GM19468 (cell line): ENCODE measurements around the gene AQP1.

ENCODE experiments used
- ATAC-seq: cut with Tn5 transposase; IDR thresholded peaks from one replicate; pipeline ENCODE4 v1.9.1; 2021; ENCODE audit warnings: mild to moderate bottlenecking, moderate library complexity, moderate number of reproducible peaks; ENCODE audit not compliant: unreplicated experiment; ENCODE audit errors: extremely low read depth

The AQP1 gene

GRCh38 chr7:30905078-30906012 lies 6.3 kb upstream of the AQP1 start:
- no peak for ATAC-seq

GRCh38 chr7:30906014-30906413 lies 5.6 kb upstream of the AQP1 start:
- ATAC-seq = no peak

- no peak for ATAC-seq
Measured at GRCh38 chr7:30906515-30907240, 5.0 kb upstream of the AQP1 start.

GRCh38 chr7:30907527-30908267 lies 4.0 kb upstream of the AQP1 start:
- no peak for ATAC-seq

- no peak for ATAC-seq
Measured at GRCh38 chr7:30908681-30909080, 3.0 kb upstream of the AQP1 start.

- ATAC-seq = no peak
Measured at GRCh38 chr7:30909431-30909830, 2.2 kb upstream of the AQP1 start.

GRCh38 chr7:30910411-30911073 lies 1.1 kb upstream of the AQP1 start:
- ATAC-seq = no peak

GRCh38 chr7:30911133-30911532 lies 520 bp upstream of the AQP1 start:
- no peak for ATAC-seq

- ATAC-seq = no peak
Measured at GRCh38 chr7:30912021-30912730, 523 bp downstream of the AQP1 start.

- no peak for ATAC-seq
Measured at GRCh38 chr7:30912731-30912985, 1.0 kb downstream of the AQP1 start.

- ATAC-seq = no peak
Measured at GRCh38 chr7:30912986-30913811, 1.5 kb downstream of the AQP1 start.

- no peak for ATAC-seq
Measured at GRCh38 chr7:30913821-30914515, 2.3 kb downstream of the AQP1 start.

- ATAC-seq = no peak
Measured at GRCh38 chr7:30914596-30914995, 2.9 kb downstream of the AQP1 start.

- ATAC-seq = no peak
Measured at GRCh38 chr7:30915005-30915601, 3.5 kb downstream of the AQP1 start.

- no peak for ATAC-seq
Measured at GRCh38 chr7:30915751-30916150, 4.1 kb downstream of the AQP1 start.

- no peak for ATAC-seq
Measured at GRCh38 chr7:30916255-30916654, 4.6 kb downstream of the AQP1 start.

- no peak for ATAC-seq
Measured at GRCh38 chr7:30916767-30917166, 5.1 kb downstream of the AQP1 start.
